HepG2 (cell line): Measurements from ENCODE around the gene FOXD2. TPM values are rescaled to one million over a fixed set of nuclear protein-coding genes. Genes with fewer than 3 reads are reported as not detected.

Experiments
- ATAC-seq: fragments of 200-7000 bp; cut with Tn5 transposase; 3 replicates; pipeline ENCODE4 v1.9.1; 2020; ENCODE audit warnings: mild to moderate bottlenecking, moderate library complexity
- BruUV-seq: library from RNA; stranded (reverse); fragments of 400-500 nt; replicated peaks from 2 replicates; lab custom pipeline; 2021; lab: Mats Ljungman, UMichigan
- CTCF ChIA-PET: fragments of 300-600 bp; formaldehyde crosslinking; extraction: SDS; loops from one replicate; lab custom pipeline; 2021; ENCODE audit warnings: low total read pairs, inconsistent platforms, low intra/inter-chr PET ratio; lab: Yijun Ruan, JAX
- POLR2A ChIA-PET: fragments of 350-600 bp; sonication (Branson Sonifier 250); formaldehyde crosslinking; loops from one replicate; lab custom pipeline; 2020; ENCODE audit warnings: antibody characterized with exemption, inconsistent platforms; lab: Yijun Ruan, JAX
- DNase-seq: peaks from one replicate; pipeline ENCODE4 v3.0.0-alpha.2; 2015; ENCODE audit warnings: low spot score
- FAIRE-seq: peaks from 3 replicates; lab custom pipeline; 2011; peaks lifted over from hg19 to GRCh38; lab: Jason Lieb, UNC
- H2AFZ ChIP-seq: one replicate; pipeline ENCODE4 v1.6.1; 2011; ENCODE audit warnings: low read length, inconsistent platforms
- H3K27ac ChIP-seq: fragments of 300-600 bp; 3 replicates; pipeline ENCODE4 v1.8.0; 2011; ENCODE audit warnings: mixed run types, mild to moderate bottlenecking, mixed read lengths, low read length, inconsistent platforms; ENCODE audit not compliant: insufficient read depth; ENCODE audit errors: extremely low read length
- H3K27me3 ChIP-seq, 2 experiments: fragments of 200-600 bp in 1 of 2; 2 replicates in 1 of 2; 3 replicates in 1 of 2; pipeline versions ENCODE4 v1.6.0 to v1.8.0; 2011; ENCODE audit warnings: low read length in 2 of 2, mild to moderate bottlenecking in 2 of 2, moderate library complexity in 2 of 2, inconsistent platforms in 1 of 2; ENCODE audit not compliant: insufficient read depth in 2 of 2, control insufficient read depth in 1 of 2
- H3K36me3 ChIP-seq, 2 experiments: fragments of 200-600 bp in 1 of 2; replicated peaks in 1 of 2; 2 replicates in 1 of 2; 3 replicates in 1 of 2; pipeline versions ENCODE4 v1.5.1 to v1.8.0; 2011; ENCODE audit warnings: low read length in 2 of 2, inconsistent platforms in 1 of 2; ENCODE audit not compliant: insufficient read depth in 2 of 2, control insufficient read depth in 1 of 2
- H3K4me1 ChIP-seq: 2 replicates; pipeline ENCODE4 v1.5.1; 2012; ENCODE audit warnings: low read length, inconsistent platforms; ENCODE audit not compliant: insufficient read depth
- H3K4me2 ChIP-seq: 2 replicates; pipeline ENCODE4 v1.6.0; 2011; ENCODE audit warnings: low read depth, low read length, inconsistent platforms
- H3K4me3 ChIP-seq, 3 experiments: fragments of 200-600 bp in 1 of 3; sonication (generic), shearing (Covaris generic) in 1 of 3; replicated peaks in 1 of 3; 2 replicates each; pipeline ENCODE4 v1.5.1; 2011 to 2016; ENCODE audit warnings: low read length in 3 of 3, inconsistent platforms in 2 of 3, low read depth in 2 of 3, mild to moderate bottlenecking in 2 of 3, control low read depth in 1 of 3, mixed read lengths in 1 of 3; ENCODE audit not compliant: insufficient read depth in 1 of 3
- H3K79me2 ChIP-seq: one replicate; pipeline ENCODE4 v1.6.1; 2011; ENCODE audit warnings: low read length, inconsistent platforms; ENCODE audit not compliant: insufficient read depth
- H3K9ac ChIP-seq: 2 replicates; pipeline ENCODE4 v1.6.0; 2011; ENCODE audit warnings: mild to moderate bottlenecking, low read depth, low read length, inconsistent platforms; ENCODE audit not compliant: insufficient read depth
- H3K9me3 ChIP-seq: 2 replicates; pipeline ENCODE4 v1.5.1; 2012; ENCODE audit warnings: mild to moderate bottlenecking, low read length
- H4K20me1 ChIP-seq: 2 replicates; pipeline ENCODE4 v1.6.0; 2011; ENCODE audit warnings: inconsistent platforms, mild to moderate bottlenecking, low read length, moderate library complexity; ENCODE audit not compliant: insufficient read depth
- IRX3 ChIP-seq: sonication (generic); formaldehyde crosslinking; IDR thresholded peaks from 2 replicates; pipeline ENCODE4 v1.8.1; 2023; ENCODE audit warnings: mild to moderate bottlenecking, low read depth, missing genetic modification reagents, borderline replicate concordance
- KLF9 ChIP-seq: IDR thresholded peaks from 2 replicates; pipeline ENCODE4 v1.6.1; 2016; ENCODE audit warnings: low read depth
- RELA ChIP-seq: sonication (generic); formaldehyde crosslinking; IDR thresholded peaks from 2 replicates; pipeline ENCODE4 v1.4.0; 2020; ENCODE audit warnings: missing genetic modification reagents
- SMAD1 ChIP-seq: sonication (generic); formaldehyde crosslinking; IDR thresholded peaks from 2 replicates; pipeline ENCODE4 v1.4.0; 2020; ENCODE audit warnings: missing genetic modification reagents, low read depth, mild to moderate bottlenecking, borderline replicate concordance
- ZBTB1 ChIP-seq: sonication (generic); formaldehyde crosslinking; IDR thresholded peaks from 2 replicates; pipeline ENCODE4 v1.4.0; 2020; ENCODE audit warnings: missing genetic modification reagents, borderline replicate concordance
- ZBTB42 ChIP-seq: sonication (generic); formaldehyde crosslinking; IDR thresholded peaks from 2 replicates; pipeline ENCODE4 v1.5.0; 2020; ENCODE audit warnings: mild to moderate bottlenecking, missing genetic modification reagents
- ZBTB7A ChIP-seq: sonication (generic); formaldehyde crosslinking; IDR thresholded peaks from 2 replicates; pipeline ENCODE4 v1.8.0; 2022; ENCODE audit warnings: mild to moderate bottlenecking, missing genetic modification reagents
- ZMYM2 ChIP-seq: sonication (generic); formaldehyde crosslinking; IDR thresholded peaks from 2 replicates; pipeline ENCODE4 v1.8.0; 2022; ENCODE audit warnings: mild to moderate bottlenecking, missing genetic modification reagents
- ZNF678 ChIP-seq: sonication (generic); formaldehyde crosslinking; IDR thresholded peaks from 2 replicates; pipeline ENCODE4 v1.4.0; 2020; ENCODE audit warnings: mild to moderate bottlenecking, missing genetic modification reagents
- ZNF782 ChIP-seq: sonication (generic); formaldehyde crosslinking; IDR thresholded peaks from 2 replicates; pipeline ENCODE4 v1.4.0; 2020; ENCODE audit warnings: missing genetic modification reagents, mild to moderate bottlenecking, borderline replicate concordance
- ZNF816 ChIP-seq: sonication (generic); formaldehyde crosslinking; IDR thresholded peaks from 2 replicates; pipeline ENCODE4 v1.8.0; 2022; ENCODE audit warnings: missing genetic modification reagents, mild to moderate bottlenecking, borderline replicate concordance
- ZSCAN9 ChIP-seq: IDR thresholded peaks from 2 replicates; pipeline ENCODE4 v1.6.1; 2016; ENCODE audit warnings: borderline replicate concordance
- WGBS: methylation state at CpG from one replicate; pipeline ENCODE4 v1.1.6; 2017; ENCODE audit warnings: low lambda C conversion rate; 5-methylcytosine and 5-hydroxymethylcytosine counted together
- in situ Hi-C: cut with HindIII; loops from 2 replicates; pipeline ENCODE4 v1.10.0; 2017; ENCODE audit warnings: low pct_unique_long_range_greater_than_20kb; ENCODE audit not compliant: extremely low pct_ligation_motif_present
- intact Hi-C: fragments of 100-400 bp; cut with micrococcal nuclease; formaldehyde crosslinking; loops from one replicate; pipeline ENCODE4 v1.10.0; 2022; ENCODE audit not compliant: unreplicated experiment
- polyA plus RNA-seq, 8 experiments: library from polyadenylated mRNA; depleted of rRNA in 3 of 8; stranded (reverse) in 7 of 8; unstranded in 1 of 8; fragments of >200 nt; fragmentation: Illumina TruSeq in 4 of 8; extraction: Trizol in 4 of 8; gene quantifications; 2 replicates each; pipeline versions ENCODE4 v1.2.1 to v1.2.3, GENCODE V29; 2011 to 2016; ENCODE audit warnings: low read depth in 4 of 8, missing spikeins in 1 of 8, mixed read lengths in 1 of 8; ENCODE audit not compliant: insufficient read depth in 1 of 8
- total RNA-seq, 5 experiments: library from RNA; depleted of rRNA; stranded (reverse); fragments of >200 nt; fragmentation: Illumina TruSeq; extraction: Trizol; gene quantifications; 2 replicates each; pipeline ENCODE4 v1.2.3, GENCODE V29; 2016; ENCODE audit warnings: low read depth in 1 of 5
- TF ChIP-seq, protein P1 (sequence below), 2 experiments: fragments of 450-650 bp in 1 of 2; sonication (generic) in 1 of 2; formaldehyde crosslinking; IDR thresholded peaks; 2 replicates each; pipeline versions ENCODE4 v1.5.0 to v1.8.0; 2020 to 2022; ENCODE audit warnings: mild to moderate bottlenecking in 1 of 2, missing genetic modification reagents in 1 of 2

The FOXD2 gene
- total and polyA plus RNA-seq, 2 of the 13 experiments (the other 11 are each of a cell fraction or from before 2014, with no cell fraction given) = 0.01 to 0.09 TPM

DNA sequence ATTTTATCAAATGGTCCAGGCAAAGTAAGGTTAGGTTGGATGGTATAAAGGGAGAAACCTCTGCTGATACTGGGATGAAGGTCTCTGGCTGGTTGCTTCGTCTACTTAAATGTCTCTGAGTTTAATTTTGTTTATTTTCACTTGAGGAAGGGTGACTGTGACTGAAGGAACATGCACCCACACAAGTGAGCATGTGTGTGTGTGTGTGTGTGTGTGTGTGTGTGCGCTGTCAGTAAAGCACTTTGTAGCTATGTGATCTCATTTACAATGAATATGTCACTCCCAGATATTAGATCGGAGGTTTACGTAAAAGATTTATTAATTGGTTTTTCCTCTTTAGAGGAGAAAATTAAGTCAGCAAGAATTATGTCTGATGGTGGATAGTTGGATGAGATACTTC is 4.4 kb downstream of the FOXD2 start:
- no peak overlapping the region for H2AFZ ChIP-seq
- FAIRE-seq (no peak), ATAC-seq (no peak), DNase-seq (no peak)
- no peaks in the 10 kb centered on the region for H3K79me2 ChIP-seq
- ChIA-PET CTCF (no interaction called here), POLR2A (no interaction called here)
- no peaks in the 10 kb centered on the region for H3K9me3 ChIP-seq
- H3K9ac ChIP-seq = no peak overlapping the region
- H4K20me1 ChIP-seq = peaks cover 2% of the 10 kb centered on the region; the same call in 1 of the 2 replicates
- TF ChIP-seq ZSCAN9 (CRISPR knock-in tag) (no peak), ZBTB42 (CRISPR knock-in tag) (no peak), ZMYM2 (CRISPR knock-in tag) (no peak), ZNF782 (CRISPR knock-in tag) (no peak), ZNF816 (CRISPR knock-in tag) (no peak), SMAD1 (no peak), ZNF678 (CRISPR knock-in tag) (no peak), KLF9 (CRISPR knock-in tag) (no peak), ZBTB1 (CRISPR knock-in tag) (no peak), IRX3 (CRISPR knock-in tag) (no peak), ZBTB7A (CRISPR knock-in tag) (no peak), RELA (CRISPR knock-in tag) (no peak)
- TF ChIP-seq, protein P1, sequence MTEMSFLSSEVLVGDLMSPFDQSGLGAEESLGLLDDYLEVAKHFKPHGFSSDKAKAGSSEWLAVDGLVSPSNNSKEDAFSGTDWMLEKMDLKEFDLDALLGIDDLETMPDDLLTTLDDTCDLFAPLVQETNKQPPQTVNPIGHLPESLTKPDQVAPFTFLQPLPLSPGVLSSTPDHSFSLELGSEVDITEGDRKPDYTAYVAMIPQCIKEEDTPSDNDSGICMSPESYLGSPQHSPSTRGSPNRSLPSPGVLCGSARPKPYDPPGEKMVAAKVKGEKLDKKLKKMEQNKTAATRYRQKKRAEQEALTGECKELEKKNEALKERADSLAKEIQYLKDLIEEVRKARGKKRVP (CRISPR knock-in tag; IDR thresholded peaks at IDR 0.05) = no peak
- BruUV-seq = no TSS peak
- H3K4me3 ChIP-seq = no peak overlapping the region
- H3K4me2 ChIP-seq = no peak overlapping the region
- no peaks in the 10 kb centered on the region for H3K36me3 ChIP-seq
- H3K27ac ChIP-seq = no peak overlapping the region
- in situ Hi-C loops (no loop called here), intact Hi-C loops (no loop called here)
- H3K27me3 ChIP-seq = peaks cover 11 to 76% of the 10 kb centered on the region in 2 experiments; a peak in 4 of 5 replicates
- 66% methylated on average over 4 of the region's 4 CpGs for WGBS
- no peaks in the 10 kb centered on the region for H3K4me1 ChIP-seq
